Osteocyte (in vitro differentiated cells): ENCODE data around the gene CFTR. TPM values are rescaled to one million over a fixed set of nuclear protein-coding genes. Genes with fewer than 3 reads are reported as not detected.
"Not testable (repeated sequence)": the region's sequence is repeated elsewhere in the genome, so short reads cannot be mapped to it uniquely, and the experiment has no call there.

Experiments used
- DNase-seq: peaks from one replicate; pipeline ENCODE4 v3.0.0; 2021; ENCODE audit warnings: mixed read lengths; ENCODE audit not compliant: unreplicated experiment; ENCODE audit errors: extremely low spot score
- H3K27ac Mint-ChIP-seq: one replicate; pipeline ENCODE4 v1.8.0; 2021; ENCODE audit warnings: mild to moderate bottlenecking, mixed read lengths; ENCODE audit not compliant: unreplicated experiment
- H3K27me3 Mint-ChIP-seq: one replicate; pipeline ENCODE4 v1.8.0; 2021; ENCODE audit warnings: mixed read lengths; ENCODE audit not compliant: unreplicated experiment
- H3K36me3 Mint-ChIP-seq: one replicate; pipeline ENCODE4 v1.8.0; 2021; ENCODE audit warnings: mixed read lengths; ENCODE audit not compliant: unreplicated experiment
- H3K4me1 Mint-ChIP-seq: one replicate; pipeline ENCODE4 v1.8.0; 2021; ENCODE audit warnings: mixed read lengths; ENCODE audit not compliant: unreplicated experiment
- H3K4me3 Mint-ChIP-seq: one replicate; pipeline ENCODE4 v1.8.0; 2021; ENCODE audit warnings: mild to moderate bottlenecking, moderate library complexity, mixed read lengths; ENCODE audit not compliant: unreplicated experiment
- H3K9me3 Mint-ChIP-seq: one replicate; pipeline ENCODE4 v1.8.0; 2021; ENCODE audit warnings: mixed read lengths; ENCODE audit not compliant: unreplicated experiment
- CTCF ChIP-seq: fragments of 200-600 bp; sonication (generic); IDR thresholded peaks from 2 replicates; pipeline ENCODE4 v1.5.0; 2021; ENCODE audit warnings: antibody characterized with exemption, mild to moderate bottlenecking, moderate library complexity
- total RNA-seq: library from RNA; stranded (reverse); gene quantifications from 2 replicates; pipeline ENCODE4 v1.2.1, GENCODE V29; 2021

The CFTR gene
- total RNA-seq, 1 donor from 2014 or later: not detected

DNA sequence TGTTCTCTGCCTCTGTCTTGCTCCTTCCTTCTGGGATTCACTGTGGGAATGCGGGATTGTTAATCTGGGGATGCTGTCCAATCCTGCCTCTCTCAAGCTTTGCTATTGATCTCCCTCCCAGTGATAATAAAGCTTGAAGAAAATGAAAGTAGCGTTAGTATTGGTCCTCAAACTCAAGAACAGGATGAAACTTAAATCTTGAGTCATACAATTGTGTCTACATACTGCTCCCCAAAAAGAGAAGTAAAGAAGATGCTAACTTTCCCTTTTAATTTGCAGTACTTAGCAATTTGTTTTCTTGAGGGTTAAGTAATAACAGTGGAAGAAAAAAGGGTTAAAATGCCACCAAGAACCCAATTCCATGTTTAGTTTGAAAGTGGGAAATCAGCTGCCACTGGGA lies 13.6 kb downstream of the CFTR start:
- TF ChIP-seq CTCF: no peak

GRCh38 chr7:117495308-117495707 lies 15.5 kb downstream of the CFTR start:
- Mint-ChIP-seq H3K9me3 (no peaks in the 10 kb centered on the region), H3K4me3 (no peak overlapping the region), H3K27ac (no peak overlapping the region), H3K36me3 (no peaks in the 10 kb centered on the region), H3K4me1 (no peaks in the 10 kb centered on the region), H3K27me3 (peaks cover 36% of the 10 kb centered on the region)
- DNase-seq: no peak
- TF ChIP-seq CTCF: no peak

More for the DNA sequence above, 13.6 kb downstream of the CFTR start:
- DNase-seq: no peak
- peaks cover 32% of the 10 kb centered on the region for H3K27me3 Mint-ChIP-seq
- H3K36me3 Mint-ChIP-seq: no peaks in the 10 kb centered on the region
- no peaks in the 10 kb centered on the region for H3K4me1 Mint-ChIP-seq
- H3K9me3 Mint-ChIP-seq: no peaks in the 10 kb centered on the region
- no peak overlapping the region for H3K27ac Mint-ChIP-seq
- H3K4me3 Mint-ChIP-seq: no peak overlapping the region

DNA sequence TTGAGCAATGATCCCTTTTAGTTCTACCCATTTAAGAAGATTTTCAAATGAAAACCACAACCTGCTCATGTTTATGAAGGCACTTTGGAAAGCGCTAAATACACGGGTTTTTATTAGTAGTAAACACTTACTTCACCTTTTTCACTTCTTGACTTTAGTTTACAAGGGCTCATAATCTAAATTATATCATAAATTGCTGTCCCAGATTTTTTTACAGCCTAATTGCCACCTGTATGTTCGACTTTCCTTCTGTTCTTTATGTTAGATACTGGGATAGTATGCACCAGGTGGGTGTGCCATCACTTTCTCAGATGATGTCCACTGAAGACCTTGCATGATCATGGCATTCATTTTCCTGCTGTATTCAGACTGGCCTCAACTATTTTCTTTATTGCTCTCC lies 22.5 kb downstream of the CFTR start:
- H3K4me1 Mint-ChIP-seq: no peaks in the 10 kb centered on the region
- no peak overlapping the region for H3K27ac Mint-ChIP-seq
- no peak for TF ChIP-seq CTCF

DNA sequence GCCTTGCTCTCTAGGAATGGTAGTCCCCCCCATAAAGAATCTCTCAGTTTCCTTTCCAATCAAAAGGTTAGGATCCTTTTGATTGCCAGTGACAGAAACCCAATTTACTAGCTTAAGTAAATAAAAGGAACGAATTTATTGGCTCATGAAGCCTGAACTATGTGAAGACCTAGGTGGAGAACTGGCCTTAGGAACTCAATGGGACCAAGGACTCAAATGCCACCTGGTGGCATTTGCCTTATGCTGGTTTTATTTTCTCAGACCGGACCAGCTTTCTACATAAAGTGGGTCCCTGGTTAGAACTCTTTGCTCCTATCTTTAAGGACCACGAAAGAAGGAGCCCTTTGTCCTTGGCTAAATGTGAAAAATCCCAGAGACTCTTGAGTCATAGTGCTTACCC lies 25.4 kb downstream of the CFTR start:
- H3K27ac Mint-ChIP-seq: no peak overlapping the region
- no peak for DNase-seq
- H3K27me3 Mint-ChIP-seq: peaks cover 18% of the 10 kb centered on the region
- no peak overlapping the region for H3K4me3 Mint-ChIP-seq
- no peak for TF ChIP-seq CTCF
- no peaks in the 10 kb centered on the region for H3K9me3 Mint-ChIP-seq
- H3K4me1 Mint-ChIP-seq: no peaks in the 10 kb centered on the region
- H3K36me3 Mint-ChIP-seq: no peaks in the 10 kb centered on the region

More for the DNA sequence above, 22.5 kb downstream of the CFTR start:
- no peak overlapping the region for H3K4me3 Mint-ChIP-seq
- H3K36me3 Mint-ChIP-seq: no peaks in the 10 kb centered on the region
- H3K9me3 Mint-ChIP-seq: no peaks in the 10 kb centered on the region
- DNase-seq: no peak
- peaks cover 23% of the 10 kb centered on the region for H3K27me3 Mint-ChIP-seq

DNA sequence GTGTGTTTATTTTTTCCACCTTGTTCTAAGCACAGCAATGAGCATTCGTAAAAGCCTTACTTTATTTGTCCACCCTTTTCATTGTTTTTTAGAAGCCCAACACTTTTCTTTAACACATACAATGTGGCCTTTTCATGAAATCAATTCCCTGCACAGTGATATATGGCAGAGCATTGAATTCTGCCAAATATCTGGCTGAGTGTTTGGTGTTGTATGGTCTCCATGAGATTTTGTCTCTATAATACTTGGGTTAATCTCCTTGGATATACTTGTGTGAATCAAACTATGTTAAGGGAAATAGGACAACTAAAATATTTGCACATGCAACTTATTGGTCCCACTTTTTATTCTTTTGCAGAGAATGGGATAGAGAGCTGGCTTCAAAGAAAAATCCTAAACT lies 28.9 kb downstream of the CFTR start:
- Mint-ChIP-seq H3K4me1 (no peaks in the 10 kb centered on the region), H3K9me3 (no peaks in the 10 kb centered on the region), H3K4me3 (no peak overlapping the region), H3K27ac (no peak overlapping the region), H3K36me3 (no peaks in the 10 kb centered on the region), H3K27me3 (peaks cover 5% of the 10 kb centered on the region)
- TF ChIP-seq CTCF: no peak
- no peak for DNase-seq

- not testable (repeated sequence) for DNase-seq, H3K4me1 Mint-ChIP-seq, H3K36me3 Mint-ChIP-seq, H3K27ac Mint-ChIP-seq, H3K9me3 Mint-ChIP-seq, H3K4me3 Mint-ChIP-seq
- H3K27me3 Mint-ChIP-seq: peaks cover 18% of the 10 kb centered on the region
Observed at GRCh38 chr7:117517194-117517593, 37.4 kb downstream of the CFTR start.
